CD4-positive, alpha-beta T cell treated with Interferon alpha-2 for 1 hour (primary cell): ENCODE data around the gene JPT2.
"Not testable (repeated sequence)": the region's sequence is repeated elsewhere in the genome, so short reads cannot be mapped to it uniquely, and the experiment has no call there.

Source experiments
- DNase-seq, 2 donors: peaks; one replicate each; pipeline ENCODE4 v3.0.0-alpha.2; 2020 to 2022

JPT2 gene

GRCh38 chr16:1709356-1709755 is 31.3 kb downstream of the JPT2 start:
- no peak for DNase-seq

GRCh38 chr16:1710811-1711507 is 32.9 kb downstream of the JPT2 start:
- no peak for DNase-seq

GRCh38 chr16:1712791-1713261 is 34.7 kb downstream of the JPT2 start:
- DNase-seq: no peak

- DNase-seq: no peak
These were observed 35.3 kb downstream of the JPT2 start for GRCh38 chr16:1713331-1713730.

- DNase-seq: peak in 1 of 2 donors; percentile 68
These were observed 35.9 kb downstream of the JPT2 start for GRCh38 chr16:1713933-1714332.

GRCh38 chr16:1715220-1715619 is 37.1 kb downstream of the JPT2 start:
- DNase-seq: no peak

- DNase-seq: not testable (repeated sequence)
These were observed 40.2 kb downstream of the JPT2 start for GRCh38 chr16:1718236-1718635.

- peak in 1 of 2 donors; percentile 15 for DNase-seq
These were observed 41.6 kb downstream of the JPT2 start for GRCh38 chr16:1719559-1720229.

- DNase-seq: no peak
These were observed 43.3 kb downstream of the JPT2 start for GRCh38 chr16:1721372-1721771.

- peak; percentile 18 to 57 for DNase-seq
These were observed 45.5 kb downstream of the JPT2 start for GRCh38 chr16:1723450-1724147.

- DNase-seq: no peak
These were observed 46.4 kb downstream of the JPT2 start for GRCh38 chr16:1724491-1724890.

- DNase-seq: no peak
These were observed 48.8 kb downstream of the JPT2 start for GRCh38 chr16:1726661-1727502.

GRCh38 chr16:1727651-1728624 is 49.9 kb downstream of the JPT2 start:
- DNase-seq: no peak

GRCh38 chr16:1729026-1729425 is 50.9 kb downstream of the JPT2 start:
- DNase-seq: no peak

GRCh38 chr16:1729445-1729844 is 51.4 kb downstream of the JPT2 start:
- no peak for DNase-seq

GRCh38 chr16:1731073-1731472 is 53.0 kb downstream of the JPT2 start:
- DNase-seq: no peak

- no peak for DNase-seq
These were observed 53.5 kb downstream of the JPT2 start for GRCh38 chr16:1731603-1732002.

GRCh38 chr16:1732071-1732470 is 54.0 kb downstream of the JPT2 start:
- no peak for DNase-seq

GRCh38 chr16:1732551-1732987 is 54.5 kb downstream of the JPT2 start:
- DNase-seq: not testable (repeated sequence)

GRCh38 chr16:1734123-1734522 is 56.0 kb downstream of the JPT2 start:
- DNase-seq: no peak

GRCh38 chr16:1734816-1735215 is 56.7 kb downstream of the JPT2 start:
- no peak for DNase-seq

GRCh38 chr16:1740234-1740633 is 62.2 kb downstream of the JPT2 start:
- DNase-seq: no peak
